ENCODE results near the gene GALNT1.

DNA sequence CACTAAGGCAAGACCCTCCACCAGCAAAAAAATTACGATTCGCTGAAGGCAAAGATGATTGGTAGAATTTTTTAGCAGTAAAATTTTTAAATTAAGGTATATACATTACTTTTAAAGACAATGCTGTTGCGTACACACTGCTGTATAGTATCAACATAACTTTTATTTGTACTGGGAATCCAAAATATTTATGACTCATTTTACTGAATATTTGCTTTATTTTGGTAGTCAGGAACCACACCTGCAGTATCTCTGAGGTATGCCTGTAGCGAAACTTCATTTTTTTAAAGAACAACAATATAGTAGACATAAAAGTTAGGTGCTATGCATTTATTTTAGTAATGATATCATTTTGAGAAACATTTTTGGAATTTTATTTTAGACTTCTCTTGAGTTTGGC, 57.8 kb downstream of the GALNT1 start:
- TF ChIP-seq, protein P1, sequence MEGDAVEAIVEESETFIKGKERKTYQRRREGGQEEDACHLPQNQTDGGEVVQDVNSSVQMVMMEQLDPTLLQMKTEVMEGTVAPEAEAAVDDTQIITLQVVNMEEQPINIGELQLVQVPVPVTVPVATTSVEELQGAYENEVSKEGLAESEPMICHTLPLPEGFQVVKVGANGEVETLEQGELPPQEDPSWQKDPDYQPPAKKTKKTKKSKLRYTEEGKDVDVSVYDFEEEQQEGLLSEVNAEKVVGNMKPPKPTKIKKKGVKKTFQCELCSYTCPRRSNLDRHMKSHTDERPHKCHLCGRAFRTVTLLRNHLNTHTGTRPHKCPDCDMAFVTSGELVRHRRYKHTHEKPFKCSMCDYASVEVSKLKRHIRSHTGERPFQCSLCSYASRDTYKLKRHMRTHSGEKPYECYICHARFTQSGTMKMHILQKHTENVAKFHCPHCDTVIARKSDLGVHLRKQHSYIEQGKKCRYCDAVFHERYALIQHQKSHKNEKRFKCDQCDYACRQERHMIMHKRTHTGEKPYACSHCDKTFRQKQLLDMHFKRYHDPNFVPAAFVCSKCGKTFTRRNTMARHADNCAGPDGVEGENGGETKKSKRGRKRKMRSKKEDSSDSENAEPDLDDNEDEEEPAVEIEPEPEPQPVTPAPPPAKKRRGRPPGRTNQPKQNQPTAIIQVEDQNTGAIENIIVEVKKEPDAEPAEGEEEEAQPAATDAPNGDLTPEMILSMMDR (IDR thresholded peaks at IDR 0.05), result no peak
- no peak for TF ChIP-seq POLR2A (IDR thresholded peaks at IDR 0.05)
